ENCODE results near the gene PRCD.
"Not testable (repeated sequence)": the region's sequence is repeated elsewhere in the genome, so short reads cannot be mapped to it uniquely, and the experiment has no call there.

Gene PRCD

DNA sequence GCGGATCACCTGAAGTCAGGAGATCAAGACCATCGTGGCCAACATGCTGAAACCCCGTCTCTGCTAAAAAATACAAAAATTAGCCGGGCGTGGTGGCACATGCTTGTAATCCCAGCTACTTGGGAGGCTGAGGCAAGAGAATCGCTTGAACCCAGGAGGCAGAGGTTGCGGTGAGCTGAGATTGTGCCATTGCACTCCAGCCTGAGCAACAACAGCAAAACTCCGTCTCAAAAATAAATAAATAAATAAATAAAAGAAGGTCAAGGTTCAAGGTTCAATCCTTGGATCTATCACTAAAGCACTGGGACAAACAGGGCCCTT is 14.4 kb upstream of the PRCD start:
- DNase-seq (ENCODE audit: low read depth in 4 of 4, low spot score in 1 of 4), result not testable (repeated sequence)

DNA sequence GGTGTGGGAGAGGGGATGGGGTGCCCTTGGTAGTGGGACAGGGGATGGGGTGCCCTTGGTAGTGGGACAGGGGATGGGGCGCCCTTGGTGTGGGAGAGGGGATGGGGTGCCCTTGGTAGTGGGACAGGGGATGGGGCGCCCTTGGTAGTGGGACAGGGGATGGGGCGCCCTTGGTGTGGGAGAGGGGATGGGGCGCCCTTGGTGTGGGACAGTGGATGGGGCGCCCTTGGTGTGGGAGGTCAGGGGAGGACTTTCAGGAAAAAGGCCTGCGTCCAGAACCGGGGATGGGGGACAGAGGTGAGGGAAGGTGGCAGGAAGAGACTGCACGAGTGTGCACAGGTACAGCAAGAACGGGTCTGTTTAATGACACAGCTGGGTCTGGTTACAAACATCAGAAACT is 12.8 kb upstream of the PRCD start:
- not testable (repeated sequence) for DNase-seq (ENCODE audit: low read depth in 4 of 4, low spot score in 1 of 4)

DNA sequence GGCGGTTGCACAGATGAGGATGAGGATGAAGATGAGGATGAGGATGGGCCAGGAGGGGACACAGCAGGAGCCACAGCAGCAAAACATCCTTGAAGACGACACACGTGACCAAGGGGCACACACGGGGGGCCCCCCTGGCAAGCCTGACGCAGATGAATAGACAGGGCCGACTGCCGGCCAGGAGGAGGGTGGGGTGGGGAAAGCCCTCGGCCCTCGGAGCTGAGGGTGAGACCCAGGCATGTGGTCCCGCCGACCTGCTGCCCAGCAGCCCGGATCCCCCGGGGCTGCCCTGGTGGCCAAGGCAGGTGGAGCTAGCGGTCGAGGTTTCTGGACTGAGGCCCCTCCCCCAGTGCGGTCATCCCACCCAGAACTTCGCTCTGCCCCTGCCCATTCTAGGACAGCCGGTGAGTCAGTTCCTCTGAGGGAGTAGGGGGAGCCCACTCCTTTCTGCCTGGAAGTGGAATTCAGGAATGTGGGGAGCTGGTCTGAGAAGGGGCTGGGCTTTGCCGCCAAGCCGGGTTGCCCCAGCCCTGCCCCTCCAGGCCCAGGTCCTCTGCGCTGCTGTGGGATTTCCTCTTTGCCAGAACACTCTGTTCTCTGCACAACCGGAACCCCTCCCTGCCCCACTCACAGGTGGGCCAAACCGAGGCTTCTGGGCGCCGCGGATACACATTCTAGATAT is 12.3 kb upstream of the PRCD start:
- DNase-seq (ENCODE audit: low read depth in 4 of 4, low spot score in 1 of 4), result no peak

DNA sequence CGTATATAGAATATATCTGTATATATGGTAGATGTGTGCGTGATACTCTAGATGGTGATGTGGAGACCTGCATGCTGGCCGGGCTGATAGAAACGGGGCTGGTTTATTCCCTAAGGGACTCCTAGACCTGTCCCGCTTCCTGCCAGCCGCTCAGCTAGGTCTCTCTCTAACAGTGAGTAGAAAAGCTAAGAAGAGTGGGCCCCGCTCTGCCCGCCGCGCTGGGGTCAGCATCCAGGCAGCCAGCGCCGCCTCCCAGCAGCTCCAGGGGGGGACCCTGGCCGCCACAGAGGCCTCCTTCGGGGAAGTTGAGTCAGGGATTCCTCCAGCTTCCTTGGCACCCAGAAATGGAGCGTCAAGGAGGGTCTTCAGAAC is 11.7 kb upstream of the PRCD start:
- DNase-seq (ENCODE audit: low read depth in 4 of 4, low spot score in 1 of 4), result no peak

DNA sequence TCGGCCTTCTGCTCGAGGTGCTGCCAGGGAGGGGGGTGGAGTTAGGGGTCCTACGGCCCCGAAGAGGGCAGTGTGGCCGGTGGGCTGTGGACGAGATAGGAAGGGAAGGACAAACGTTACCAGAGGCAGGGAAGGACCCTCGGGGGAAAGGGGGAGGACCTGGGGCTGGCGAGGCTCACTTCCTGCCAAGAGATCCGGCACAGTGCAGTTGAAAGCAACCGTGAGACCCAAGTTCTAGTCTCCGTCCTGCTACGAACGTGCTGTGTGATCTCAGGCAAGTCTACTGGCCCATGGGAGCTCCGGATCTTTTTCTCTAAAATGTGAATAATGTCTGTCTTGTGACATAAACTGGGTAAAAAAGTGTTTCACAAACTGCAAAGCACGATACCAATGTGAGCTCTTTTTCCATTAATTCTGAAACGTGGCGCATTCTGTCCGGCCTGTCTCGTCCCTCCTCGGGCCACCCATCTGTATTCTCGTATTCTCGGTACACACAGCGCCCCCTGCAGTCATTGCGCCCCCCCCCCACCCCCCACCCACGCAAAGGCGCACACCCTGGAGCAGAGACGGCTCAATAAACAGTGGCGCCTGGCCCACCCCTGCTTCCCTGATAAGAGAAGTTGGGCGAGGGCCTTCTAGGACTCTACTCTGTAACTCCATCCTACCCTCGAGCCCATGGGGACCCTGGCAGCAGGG is 11.2 kb upstream of the PRCD start:
- DNase-seq (ENCODE audit: low read depth in 4 of 4, low spot score in 1 of 4), result no peak

DNA sequence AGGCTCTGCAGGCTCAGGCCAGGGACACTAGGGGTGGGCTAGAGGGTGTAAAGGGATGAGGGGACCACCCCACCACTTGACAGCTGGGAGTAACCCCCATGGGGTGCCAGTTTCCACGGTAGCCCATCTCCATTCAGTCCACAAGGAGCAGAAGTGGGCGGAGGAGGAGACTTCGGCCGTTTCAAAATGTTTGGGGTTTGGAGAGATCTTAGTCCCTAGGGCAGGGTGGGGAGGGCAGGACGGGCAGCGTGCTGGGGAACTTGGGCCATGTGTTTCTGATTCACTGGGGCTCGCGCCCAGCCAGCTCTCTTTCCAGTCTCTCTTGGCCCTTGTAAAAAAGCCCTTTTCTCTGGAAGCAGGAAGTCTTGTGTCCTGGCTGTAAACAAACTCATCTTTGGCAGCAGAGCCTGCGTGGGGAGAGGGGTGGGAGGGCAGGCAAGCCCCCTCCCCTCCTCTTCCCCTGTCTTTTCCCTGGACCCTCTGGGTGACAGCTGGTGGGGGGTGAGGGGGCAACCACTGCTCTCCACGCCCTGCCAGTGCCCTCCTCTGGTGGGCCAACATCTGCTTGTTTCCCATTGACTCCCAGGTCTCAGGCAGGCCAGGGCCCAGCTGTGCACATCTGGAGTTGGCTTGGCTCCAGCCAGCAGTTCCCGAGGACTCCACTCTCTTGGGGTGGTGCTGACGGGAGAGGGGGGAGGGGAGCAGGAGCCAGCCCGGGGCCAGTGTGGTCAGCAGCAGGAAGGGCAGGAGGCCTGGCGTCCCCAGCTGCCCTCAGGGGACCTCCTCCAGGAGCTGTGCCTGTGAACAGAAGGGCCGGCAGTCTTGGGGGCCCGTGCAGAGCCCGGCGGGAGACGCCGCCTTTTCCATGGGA is 10.4 kb upstream of the PRCD start:
- no peak for DNase-seq (ENCODE audit: low read depth in 4 of 4, low spot score in 1 of 4)

DNA sequence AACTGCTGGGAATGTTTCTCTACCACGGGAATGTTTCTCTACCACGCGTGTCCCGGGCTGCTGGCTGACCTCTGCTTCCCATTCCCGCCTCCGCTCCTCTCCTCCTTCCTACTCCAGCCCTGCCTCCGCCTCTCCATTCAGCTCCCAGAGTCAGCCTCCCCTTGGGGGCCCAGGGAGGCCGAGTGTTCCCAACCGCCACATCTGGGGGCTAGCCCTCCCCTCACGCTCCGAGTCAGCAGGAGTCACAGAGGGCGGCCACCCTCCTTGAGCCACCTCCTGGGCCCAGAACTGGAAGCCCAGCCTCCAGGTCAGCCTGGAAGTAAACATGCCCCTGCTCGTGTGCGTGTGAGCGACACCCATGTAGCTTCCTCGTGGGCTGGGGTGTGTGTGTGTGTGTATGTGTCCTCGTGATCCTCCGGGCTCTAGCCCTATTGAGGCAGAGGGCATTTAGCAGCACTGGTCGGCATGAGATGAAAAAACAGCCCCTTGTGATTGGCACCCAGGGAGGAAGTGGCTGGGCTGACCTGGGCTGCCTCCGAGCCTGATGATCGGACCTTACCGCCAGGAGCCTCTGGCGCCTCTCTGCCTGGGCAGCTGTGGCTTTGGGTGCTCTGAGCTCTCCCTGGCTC is 9.6 kb upstream of the PRCD start:
- no peak for DNase-seq (ENCODE audit: low read depth in 4 of 4, low spot score in 1 of 4)

DNA sequence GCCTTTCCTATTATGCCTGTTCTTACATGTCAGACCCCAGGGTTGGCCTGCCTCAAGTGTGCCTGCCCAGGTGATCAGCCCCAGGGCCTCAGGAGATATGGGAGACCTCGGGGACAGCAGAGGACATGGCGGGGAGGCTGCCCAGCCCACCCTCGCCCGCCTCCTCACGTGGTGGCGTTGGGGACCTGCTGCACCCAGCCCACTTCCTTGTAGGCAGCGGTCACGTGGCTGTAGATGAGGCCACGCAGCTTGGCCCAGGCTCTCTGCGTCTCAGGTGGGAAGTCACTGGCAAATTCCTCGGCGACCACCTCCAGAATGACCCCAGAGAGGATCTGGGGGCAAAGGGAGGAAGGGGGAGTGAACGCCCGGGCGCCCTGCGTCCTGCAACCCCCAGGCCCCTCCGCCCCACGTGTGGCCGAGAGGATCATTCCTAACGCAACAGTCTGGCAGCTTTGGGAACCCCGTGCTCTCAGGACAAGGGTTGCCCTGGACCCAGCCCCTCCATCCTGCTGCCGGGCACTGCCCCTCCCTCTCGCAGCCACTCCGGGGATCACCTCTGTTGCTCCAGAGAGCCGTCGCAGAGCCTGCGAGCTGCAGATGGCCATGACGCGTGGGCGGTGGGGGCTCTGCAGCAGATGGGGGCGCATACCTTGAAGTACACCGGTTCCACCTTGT is 8.9 kb upstream of the PRCD start:
- no peak for DNase-seq (ENCODE audit: low read depth in 4 of 4, low spot score in 1 of 4)

DNA sequence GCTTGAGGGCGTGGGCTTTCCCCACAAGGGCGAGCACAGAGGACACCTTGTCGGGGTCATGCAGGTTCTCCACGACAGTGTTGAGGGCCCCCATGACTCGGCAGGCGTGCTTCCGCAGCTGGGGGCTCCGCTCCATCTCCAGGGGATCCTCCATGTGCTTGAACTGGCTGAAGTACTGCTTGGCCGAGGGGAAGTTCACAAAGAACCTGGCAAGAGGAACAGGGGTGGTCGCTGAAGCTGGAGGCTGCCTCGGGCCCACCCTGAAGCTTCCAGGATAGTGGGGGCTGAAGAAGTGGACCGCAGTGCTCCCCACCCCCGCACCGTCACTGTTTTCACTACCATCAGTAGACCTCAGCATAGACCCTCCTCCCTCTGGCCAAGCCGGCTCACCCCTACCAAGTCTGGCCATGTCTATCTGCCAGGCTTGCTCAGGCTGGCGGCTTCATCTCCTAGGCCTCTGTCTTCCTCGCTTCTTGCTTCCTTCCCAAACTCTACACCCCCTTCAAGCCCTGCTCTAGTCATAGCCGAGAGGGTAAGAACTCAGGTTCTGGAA is 8.3 kb upstream of the PRCD start:
- DNase-seq (ENCODE audit: low read depth in 4 of 4, low spot score in 1 of 4), result no peak

DNA sequence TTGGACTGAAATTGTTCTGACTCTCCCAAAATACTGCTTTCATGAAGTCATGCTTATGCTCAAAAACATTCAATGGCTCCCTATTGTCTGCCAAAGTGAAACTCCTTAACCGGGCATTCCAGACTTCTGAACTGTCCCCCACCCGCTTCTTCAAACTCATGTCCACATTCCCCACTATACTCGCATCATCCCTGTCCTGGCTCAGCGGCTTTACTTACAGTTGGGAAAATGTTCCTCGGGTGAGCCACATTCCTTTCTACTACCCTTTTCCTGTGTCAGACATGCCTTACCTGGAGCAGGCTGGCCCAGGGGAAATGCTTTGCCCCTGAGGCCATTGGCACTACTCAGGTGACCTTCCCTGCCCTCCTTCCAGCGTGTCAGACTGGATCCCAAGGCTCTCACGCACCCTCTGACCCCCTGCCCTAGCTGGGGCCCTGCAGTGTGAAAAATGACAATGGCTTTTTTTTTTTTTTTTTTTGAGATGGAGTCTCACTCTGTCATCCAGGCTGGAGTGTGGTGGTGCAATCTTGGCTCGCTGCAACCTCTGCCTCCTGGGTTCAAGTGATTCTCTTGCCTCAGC is 7.7 kb upstream of the PRCD start:
- no peak for DNase-seq (ENCODE audit: low read depth in 4 of 4, low spot score in 1 of 4)

DNA sequence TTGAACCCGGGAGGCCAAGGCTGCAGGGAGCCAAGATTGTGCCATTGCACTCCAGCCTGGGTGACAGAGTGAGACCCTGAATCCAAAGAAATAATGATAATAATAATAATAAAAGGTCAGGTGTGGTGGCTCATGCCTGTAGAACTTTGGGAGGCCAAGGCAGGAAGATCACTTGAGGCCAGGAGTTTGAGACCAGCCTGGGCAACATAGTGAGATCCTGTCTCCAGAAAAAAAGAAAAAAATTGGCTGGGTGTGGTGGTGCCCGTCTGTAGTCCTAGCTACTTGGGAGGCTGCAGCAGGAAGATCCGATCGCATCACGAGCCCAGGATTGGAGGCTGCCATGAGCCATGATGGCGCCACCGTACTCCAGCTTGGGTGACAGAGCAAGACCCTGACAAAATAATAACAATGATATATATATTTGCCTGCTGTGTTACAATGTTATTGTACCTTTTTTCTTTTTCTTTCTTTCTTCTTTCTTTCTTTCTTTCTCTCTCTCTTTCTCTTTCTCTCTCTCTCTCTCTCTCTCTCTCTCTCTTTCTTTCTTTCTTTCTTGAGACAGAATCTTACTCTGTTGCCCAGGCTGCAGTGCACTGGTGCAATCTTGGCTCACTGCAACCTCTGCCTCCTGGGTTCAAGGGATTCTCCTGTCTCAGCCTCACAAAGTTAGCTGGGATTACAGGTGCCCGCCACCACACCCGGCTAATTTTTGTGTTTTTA is 6.0 kb upstream of the PRCD start:
- DNase-seq (ENCODE audit: low read depth in 4 of 4, low spot score in 1 of 4), result not testable (repeated sequence)

DNA sequence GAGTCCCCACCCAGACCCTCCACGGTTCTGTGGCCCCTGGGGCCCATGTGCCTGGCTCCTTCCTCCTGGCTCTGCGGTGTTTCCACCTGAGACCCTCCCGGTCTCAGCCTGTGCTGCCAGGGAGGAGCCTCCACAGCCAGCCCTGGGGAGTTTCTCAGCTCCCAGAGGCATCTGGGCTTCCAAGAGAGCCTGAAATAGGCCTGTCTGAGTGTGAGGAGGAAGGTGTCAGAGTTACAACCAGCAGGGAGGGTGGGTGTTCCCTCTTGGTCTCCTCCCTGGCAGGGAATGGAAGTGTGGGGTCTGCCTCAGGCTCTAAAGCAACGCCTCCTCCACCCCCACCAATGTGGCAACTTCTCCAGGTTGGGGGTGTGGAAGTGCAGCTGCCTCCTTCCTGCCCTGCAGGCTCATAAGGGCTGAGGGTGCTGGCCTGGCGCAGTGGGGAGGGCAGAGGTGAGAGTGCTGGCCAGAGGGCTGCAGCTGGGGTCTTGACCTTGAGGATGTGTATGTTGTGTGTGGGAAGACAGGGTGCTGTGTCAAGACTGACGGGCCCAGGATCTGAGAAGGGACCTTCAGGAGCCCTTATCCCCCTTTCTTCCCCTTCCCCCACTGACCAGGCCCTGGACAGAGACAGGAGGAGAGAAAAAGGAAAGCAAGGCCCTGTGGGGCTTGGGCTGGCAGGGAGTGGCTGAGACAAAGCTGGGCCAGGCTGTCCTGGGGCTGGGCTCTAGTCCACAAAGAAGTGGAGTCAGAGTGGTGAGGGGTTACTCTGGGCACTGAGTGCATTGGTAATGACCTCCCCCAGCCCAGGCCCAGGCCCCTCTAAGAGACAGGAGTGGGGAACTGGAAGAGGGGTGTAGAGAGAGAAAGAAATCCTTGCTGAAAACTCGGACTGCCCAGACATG is 4.8 kb upstream of the PRCD start:
- DNase-seq (ENCODE audit: low read depth in 4 of 4, low spot score in 1 of 4), result no peak

DNA sequence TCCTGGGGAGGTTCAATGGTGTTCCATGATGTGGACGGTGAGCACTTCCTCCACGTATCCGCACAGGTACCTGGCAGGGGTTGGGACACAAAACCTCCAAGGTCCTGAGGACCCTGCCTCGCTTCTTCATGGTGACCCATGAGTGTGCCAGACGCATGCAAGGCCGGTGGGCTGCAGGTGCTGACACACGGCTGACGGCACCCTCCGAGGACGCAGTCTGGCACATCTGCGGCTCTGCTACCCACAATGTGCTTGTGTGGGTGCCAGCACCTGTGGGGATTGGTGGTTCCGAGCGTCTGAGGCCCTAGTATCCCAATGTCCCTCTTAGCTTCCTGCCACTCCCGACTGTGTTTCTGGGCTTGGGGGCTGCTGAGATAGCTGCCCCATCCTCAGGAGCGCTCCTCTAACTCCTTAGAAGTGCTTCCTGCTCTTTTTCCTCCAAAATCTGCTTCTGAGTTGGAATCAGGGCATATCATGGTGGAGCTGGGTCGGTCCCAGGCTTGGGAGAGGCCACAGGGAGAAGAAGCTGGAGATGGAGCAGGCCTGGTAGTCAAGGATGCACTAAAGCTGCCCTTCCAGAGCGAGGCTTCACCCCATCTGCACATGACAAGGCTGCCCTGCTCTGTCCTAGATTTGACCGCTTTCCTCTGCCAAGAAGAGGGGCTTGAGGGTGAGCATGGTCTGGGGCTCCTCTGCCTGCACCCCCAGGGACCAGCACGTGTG is 3.9 kb upstream of the PRCD start:
- DNase-seq (ENCODE audit: low read depth in 4 of 4, low spot score in 1 of 4), result no peak

DNA sequence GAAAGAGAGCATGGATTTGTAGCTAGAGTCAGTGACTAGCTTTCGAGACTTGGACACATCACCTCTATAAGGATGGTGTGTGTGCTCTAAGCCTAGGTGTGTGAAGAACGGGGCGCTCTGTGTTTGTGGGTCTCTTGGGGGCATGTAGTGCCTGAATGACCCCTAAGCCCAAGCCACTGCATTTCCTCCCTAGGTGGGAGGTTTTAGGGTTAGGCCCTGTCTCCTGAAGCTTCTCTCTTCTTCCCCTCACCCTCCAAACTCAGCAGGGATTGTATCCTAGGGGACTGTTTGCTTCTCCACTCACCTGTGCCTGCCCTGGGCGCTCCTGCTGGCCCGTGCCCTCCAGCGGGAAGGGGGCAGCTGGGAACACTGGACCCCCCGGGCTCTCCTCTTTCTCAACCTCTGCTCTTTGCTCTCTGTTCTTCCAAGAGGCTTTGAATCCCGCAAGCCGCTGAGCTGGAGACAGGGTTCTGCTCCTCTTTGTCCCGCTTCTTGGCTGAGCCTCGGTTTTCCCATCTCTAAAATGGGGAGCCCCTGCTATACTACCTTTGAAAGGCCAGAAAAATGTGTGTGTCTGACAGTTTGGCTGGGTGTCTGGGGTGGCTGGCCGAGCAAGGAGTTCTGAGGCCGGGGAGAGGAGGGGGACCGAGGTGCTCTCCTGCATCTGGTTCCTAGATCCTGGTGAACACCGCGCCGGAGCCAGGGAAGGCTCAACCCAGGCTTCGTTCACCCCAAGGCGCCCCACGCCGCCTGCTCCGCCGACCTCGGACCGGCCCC is 3.1 kb upstream of the PRCD start:
- DNase-seq (ENCODE audit: low read depth in 4 of 4, low spot score in 1 of 4), result no peak

DNA sequence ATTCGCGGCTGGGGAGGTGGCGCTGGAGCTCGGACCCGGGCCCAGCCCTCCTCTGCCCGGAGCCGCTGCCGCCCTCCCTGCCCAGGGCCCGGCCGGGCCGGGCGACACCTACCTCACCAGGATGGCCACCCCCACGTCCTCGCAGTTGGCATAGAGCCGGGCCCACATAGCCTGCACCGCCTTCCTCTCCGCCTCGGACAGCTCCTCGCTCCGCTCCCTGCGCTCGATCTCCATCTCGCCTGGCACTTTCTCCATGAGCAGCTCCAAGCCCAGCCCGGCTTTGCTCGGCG is 2.6 kb upstream of the PRCD start:
- no peak for DNase-seq (ENCODE audit: low read depth in 4 of 4, low spot score in 1 of 4)

DNA sequence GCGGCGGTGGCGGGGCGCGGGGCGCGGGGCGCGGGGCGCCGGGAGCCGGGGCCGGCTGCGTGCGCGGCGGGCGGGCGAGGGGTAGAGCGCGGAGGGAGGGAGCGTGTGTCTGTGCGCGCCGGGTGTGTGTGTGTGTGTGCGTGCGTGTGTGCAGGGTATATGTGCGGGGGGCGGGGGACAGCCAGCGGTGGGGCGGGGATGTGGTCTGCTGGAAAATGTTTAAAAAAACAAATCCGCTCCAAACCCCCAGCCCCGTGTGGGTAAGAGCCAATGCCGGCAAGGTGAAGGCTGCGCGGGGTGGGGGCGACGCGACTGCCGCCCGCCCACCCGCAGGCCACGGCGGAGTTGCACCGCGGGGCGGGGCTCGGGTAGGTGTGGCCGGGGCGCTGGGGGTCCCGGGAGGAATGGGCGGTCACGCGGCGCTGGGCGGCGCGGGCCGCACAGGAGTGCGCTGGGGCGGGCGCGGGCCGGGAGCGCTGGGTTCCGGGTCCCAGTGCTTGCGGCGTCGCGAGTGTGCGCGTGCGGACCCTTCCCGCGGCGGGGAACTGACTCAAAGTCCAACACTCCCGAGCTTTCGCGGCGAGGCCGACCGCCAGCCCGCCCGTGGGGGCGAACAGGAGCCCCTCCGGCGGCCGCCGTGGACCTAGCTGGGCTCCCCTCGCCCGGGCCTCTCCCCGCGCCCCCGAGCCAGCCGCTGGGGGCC is 2.1 kb upstream of the PRCD start, which contains the start of gene CYGB:
Gene CYGB (minus strand): TSS at position 132 of the 703 bp plus-strand sequence. CDS start 167 bp downstream, outside the sequence.
- no peak for DNase-seq (ENCODE audit: low read depth in 4 of 4, low spot score in 1 of 4)
